ENCODE results near the gene PDE3B. TPM values are rescaled to one million over a fixed set of nuclear protein-coding genes. Genes with fewer than 3 reads are reported as not detected.

Gene PDE3B
- total and polyA plus RNA-seq, 2 of the 8 experiments (the other 6 are each of a cell fraction or from before 2014, with no cell fraction given): 2.7 to 10.9 TPM

DNA sequence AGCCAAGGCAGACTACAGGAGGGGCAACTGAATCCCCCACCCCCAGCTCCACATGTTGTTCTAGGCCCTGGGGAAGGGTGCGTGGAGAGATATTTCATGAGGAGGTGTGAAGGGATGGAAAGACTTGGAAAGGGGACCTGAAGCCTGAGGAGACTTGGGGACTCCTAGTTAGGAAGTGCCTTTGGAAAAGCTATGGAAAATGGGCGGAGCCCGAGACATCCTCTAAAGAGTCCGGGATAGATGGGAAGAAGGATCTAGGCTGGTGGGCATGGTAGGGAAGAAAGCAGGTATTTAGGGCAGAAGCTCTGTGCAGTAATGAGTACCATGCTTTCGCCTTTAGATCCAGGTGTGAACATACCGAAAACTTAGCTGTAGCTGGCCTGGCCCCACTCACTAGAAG lies 263.4 kb downstream of the PDE3B start:
- Histone ChIP-seq H3K4me2 (ENCODE audit: insufficient read depth in 1 of 2, low read depth in 2 of 2, low read length in 2 of 2) (no peak overlapping the region; a peak in 1 of 4 replicates), H3K27me3 (replicated peaks in 1 of 4; ENCODE audit: control insufficient read depth in 3 of 4, extremely low read depth in 1 of 4, insufficient read depth in 3 of 4, low read length in 3 of 4) (peaks cover 0 to 7% (median 0%) of the 10 kb centered on the region in 4 experiments; a peak in 3 of 7 replicates), H3K14ac (ENCODE audit: insufficient read length) (no peak overlapping the region), H3K9me3 (ENCODE audit: insufficient read depth in 2 of 2, low read depth in 1 of 2, low read length in 1 of 2) (no peaks in the 10 kb centered on the region), H3K4ac (replicated peaks; ENCODE audit: insufficient read length, low read depth, low read length) (no peak overlapping the region), H3K56ac (replicated peaks; ENCODE audit: insufficient read length, low read depth, low read length) (no peak overlapping the region), H2BK15ac (ENCODE audit: low read length) (no peak overlapping the region), H4K20me1 (replicated peaks in 1 of 2; ENCODE audit: control insufficient read depth in 1 of 2, insufficient read depth in 2 of 2, low read length in 2 of 2) (no peaks in the 10 kb centered on the region), H2BK20ac (ENCODE audit: low read length) (no peak overlapping the region), H3K23me2 (ENCODE audit: low read depth, low read length) (no peaks in the 10 kb centered on the region), H3K18ac (ENCODE audit: extremely low read depth, low read length) (no peak overlapping the region), H4K8ac (ENCODE audit: extremely low read depth, insufficient read depth, low read length) (no peak overlapping the region), H2AFZ (ENCODE audit: low read length) (no peak overlapping the region), H3K79me1 (ENCODE audit: low read depth, low read length) (no peaks in the 10 kb centered on the region), H3K4me3 (ENCODE audit: extremely low read depth in 1 of 4, insufficient read depth in 2 of 4, low read depth in 3 of 4, low read length in 4 of 4) (no peak overlapping the region), H3K79me2 (ENCODE audit: control insufficient read depth in 1 of 2, insufficient read depth in 2 of 2, low read length in 2 of 2) (no peaks in the 10 kb centered on the region), H2BK120ac (replicated peaks; ENCODE audit: low read depth, low read length) (no peak overlapping the region), H4K5ac (ENCODE audit: insufficient read length, low read depth, low read length) (no peak overlapping the region), H4K91ac (replicated peaks; ENCODE audit: insufficient read length, low read length) (no peak overlapping the region), H3K23ac (ENCODE audit: insufficient read length) (no peak overlapping the region), H3K36me3 (ENCODE audit: control insufficient read depth in 2 of 4, insufficient read depth in 4 of 4, low read length in 3 of 4) (no peaks in the 10 kb centered on the region), H3K27ac (ENCODE audit: low read depth, low read length) (no peak overlapping the region), H2BK12ac (ENCODE audit: low read depth, low read length) (no peak overlapping the region), H3K9ac (replicated peaks in 1 of 4; ENCODE audit: extremely low read depth in 1 of 4, low read depth in 3 of 4, low read length in 3 of 4) (no peak overlapping the region), H2AK5ac (ENCODE audit: low read depth, low read length) (no peak overlapping the region), H2BK5ac (ENCODE audit: low read depth, low read length) (no peak overlapping the region), H3K4me1 (replicated peaks in 1 of 4; ENCODE audit: control insufficient read depth in 3 of 4, insufficient read depth in 4 of 4, low read length in 3 of 4) (peaks cover 0 to 11% (median under 1%) of the 10 kb centered on the region in 4 experiments; a peak in 4 of 7 replicates)
- FAIRE-seq (no peak), DNase-seq (ENCODE audit: low read depth in 1 of 2, low spot score in 2 of 2) (no peak)
- POLR2A ChIA-PET (ENCODE audit: partially characterized antibody): interaction anchor here (1.6 to 3.1 kb wide), 2 partner anchors 13 to 263 kb away, joined by 5 to 10 read pairs; partner anchors contain the start of gene PDE3B
- CTCF ChIA-PET (ENCODE audit: partially characterized antibody): interaction anchor here (0.7 to 5.6 kb wide), 94 partner anchors 9 to 451 kb away, joined by 3 to 138 read pairs (median 6); partner anchors contain the start of genes CALCB, CYP2R1 and INSC
- WGBS, 2 experiments (ENCODE audit: extremely low coverage in 1 of 2, insufficient coverage in 1 of 2, insufficient read length in 1 of 2, insufficient replicate concordance in 2 of 2, low coverage in 1 of 2, low lambda C conversion rate in 2 of 2, missing lambda C conversion rate in 1 of 2): 90% methylated on average over 6 of the region's 6 CpGs; no CpG with 5 or more reads in 1 of the 2 experiments
- TF ChIP-seq TAF1 (IDR thresholded peaks at IDR 0.05; ENCODE audit: low read depth, low read length): no peak
- no peak for TF ChIP-seq TEAD4 (IDR thresholded peaks at IDR 0.05; ENCODE audit: low read depth, low read length)
- TF ChIP-seq, protein P1, sequence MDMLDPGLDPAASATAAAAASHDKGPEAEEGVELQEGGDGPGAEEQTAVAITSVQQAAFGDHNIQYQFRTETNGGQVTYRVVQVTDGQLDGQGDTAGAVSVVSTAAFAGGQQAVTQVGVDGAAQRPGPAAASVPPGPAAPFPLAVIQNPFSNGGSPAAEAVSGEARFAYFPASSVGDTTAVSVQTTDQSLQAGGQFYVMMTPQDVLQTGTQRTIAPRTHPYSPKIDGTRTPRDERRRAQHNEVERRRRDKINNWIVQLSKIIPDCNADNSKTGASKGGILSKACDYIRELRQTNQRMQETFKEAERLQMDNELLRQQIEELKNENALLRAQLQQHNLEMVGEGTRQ (IDR thresholded peaks at IDR 0.05; ENCODE audit: low read length): no peak
- TF ChIP-seq CHD1 (IDR thresholded peaks at IDR 0.05; ENCODE audit: low read depth, low read length): no peak
- TF ChIP-seq ASH2L (IDR thresholded peaks at IDR 0.05; ENCODE audit: low read length): no peak
- TF ChIP-seq CEBPB (IDR thresholded peaks at IDR 0.05; ENCODE audit: low read depth, low read length): no peak
- no peak for TF ChIP-seq KDM4A (IDR thresholded peaks at IDR 0.05; ENCODE audit: low read depth, low read length, severe bottlenecking)
- TF ChIP-seq BACH1 (IDR thresholded peaks at IDR 0.05; ENCODE audit: low read length): no peak
- TF ChIP-seq POU5F1 (IDR thresholded peaks at IDR 0.05; ENCODE audit: low read depth, low read length): no peak
- TF ChIP-seq, protein P2, sequence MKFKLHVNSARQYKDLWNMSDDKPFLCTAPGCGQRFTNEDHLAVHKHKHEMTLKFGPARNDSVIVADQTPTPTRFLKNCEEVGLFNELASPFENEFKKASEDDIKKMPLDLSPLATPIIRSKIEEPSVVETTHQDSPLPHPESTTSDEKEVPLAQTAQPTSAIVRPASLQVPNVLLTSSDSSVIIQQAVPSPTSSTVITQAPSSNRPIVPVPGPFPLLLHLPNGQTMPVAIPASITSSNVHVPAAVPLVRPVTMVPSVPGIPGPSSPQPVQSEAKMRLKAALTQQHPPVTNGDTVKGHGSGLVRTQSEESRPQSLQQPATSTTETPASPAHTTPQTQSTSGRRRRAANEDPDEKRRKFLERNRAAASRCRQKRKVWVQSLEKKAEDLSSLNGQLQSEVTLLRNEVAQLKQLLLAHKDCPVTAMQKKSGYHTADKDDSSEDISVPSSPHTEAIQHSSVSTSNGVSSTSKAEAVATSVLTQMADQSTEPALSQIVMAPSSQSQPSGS (IDR thresholded peaks at IDR 0.05; ENCODE audit: low read length): no peak
- no peak for TF ChIP-seq CTBP2 (IDR thresholded peaks at IDR 0.05; ENCODE audit: borderline replicate concordance, insufficient read depth, insufficient read length, low read length)
- no peak for TF ChIP-seq RXRA (IDR thresholded peaks at IDR 0.05; ENCODE audit: insufficient read depth, low read depth, low read length)

All from H1 (cell line).